ENCODE measurements around the gene CASP7.
"Not testable (repeated sequence)": the region's sequence is repeated elsewhere in the genome, so short reads cannot be mapped to it uniquely, and the experiment has no call there.

Gene CASP7

DNA sequence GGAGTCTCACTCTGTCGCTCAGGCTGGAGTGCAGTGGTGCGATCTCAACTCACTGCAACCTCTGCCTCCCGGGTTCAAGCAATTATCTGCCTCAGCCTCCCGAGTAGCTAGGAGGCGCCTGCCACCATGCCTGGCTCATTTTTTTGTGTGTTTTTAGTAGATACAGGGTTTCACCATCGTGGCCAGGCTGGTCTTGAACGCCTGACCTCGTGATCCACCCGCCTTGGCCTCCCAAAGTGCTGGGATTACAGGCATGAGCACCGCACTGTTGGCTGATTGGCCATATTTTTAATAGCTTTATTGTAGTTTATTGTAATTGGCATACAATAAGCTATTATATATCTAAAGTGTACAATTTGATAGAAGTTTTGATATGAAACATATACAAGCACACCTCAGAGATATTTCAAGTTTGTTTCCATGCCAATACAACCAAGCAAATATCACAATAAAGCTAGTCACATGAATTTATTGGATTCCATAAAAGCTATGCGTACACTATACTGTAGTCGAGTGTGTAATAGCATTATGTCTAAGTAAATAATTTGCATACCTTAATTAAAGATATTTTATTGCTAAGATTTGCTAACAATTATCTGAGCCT is 77.3 kb downstream of the CASP7 start:
- no peak for FAIRE-seq

DNA sequence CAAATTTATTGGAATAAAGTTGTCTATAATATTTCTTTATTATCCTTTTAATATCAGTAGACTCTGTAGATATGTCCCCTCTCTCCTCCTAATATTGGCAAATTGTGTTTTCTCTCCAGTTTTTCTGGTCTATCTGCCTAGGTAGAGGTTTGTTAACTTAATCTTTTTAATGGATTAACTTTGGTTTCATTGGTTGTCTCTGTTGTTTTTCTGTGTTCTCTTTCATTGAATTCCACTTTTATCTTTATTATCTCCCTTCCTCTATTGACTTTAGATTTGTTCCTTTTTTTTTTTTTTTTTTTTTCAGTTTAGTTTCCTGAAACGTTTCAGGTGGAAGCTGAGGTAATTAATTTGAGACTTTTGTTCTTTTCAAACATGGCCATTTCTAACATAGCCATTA is 82.4 kb downstream of the CASP7 start:
- no peak for FAIRE-seq

DNA sequence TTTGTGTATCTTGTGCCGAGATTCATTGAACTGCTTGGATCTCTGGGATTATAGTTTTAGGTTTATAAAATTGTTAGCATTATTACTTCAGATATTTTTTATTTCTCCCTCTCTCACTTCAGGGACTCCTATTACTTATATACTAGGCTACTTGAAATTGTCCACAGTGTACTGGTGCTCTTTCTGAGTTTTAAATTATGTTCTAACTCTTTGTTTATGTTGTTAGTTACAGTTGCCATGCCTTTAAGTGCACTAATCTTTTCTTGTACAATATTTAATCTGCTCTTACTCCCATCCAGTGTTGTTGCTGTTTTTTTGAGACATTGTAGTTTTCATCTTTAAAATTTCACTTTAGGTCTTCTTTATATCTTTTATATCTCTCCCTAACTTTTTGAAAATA is 84.9 kb downstream of the CASP7 start:
- no peak for FAIRE-seq

DNA sequence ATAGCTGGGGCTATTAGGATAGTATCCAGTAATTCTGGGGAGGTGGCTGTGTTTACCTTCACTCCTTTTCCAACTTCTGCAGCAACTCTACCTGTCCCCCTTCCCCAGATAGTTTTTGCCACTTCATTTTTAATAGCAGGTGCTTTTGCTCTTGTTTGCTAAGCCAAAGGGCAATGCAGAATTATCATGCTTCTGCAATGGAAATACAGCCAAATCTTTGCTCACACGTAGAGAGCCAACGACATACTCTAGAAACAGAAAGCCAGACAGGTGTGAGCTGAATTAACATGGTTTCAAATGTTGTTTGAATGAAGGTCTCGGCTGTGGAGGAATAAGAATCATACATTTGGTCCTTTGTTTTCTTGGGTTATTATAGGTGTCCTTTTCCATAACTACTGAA is 86.2 kb downstream of the CASP7 start:
- no peak for FAIRE-seq

DNA sequence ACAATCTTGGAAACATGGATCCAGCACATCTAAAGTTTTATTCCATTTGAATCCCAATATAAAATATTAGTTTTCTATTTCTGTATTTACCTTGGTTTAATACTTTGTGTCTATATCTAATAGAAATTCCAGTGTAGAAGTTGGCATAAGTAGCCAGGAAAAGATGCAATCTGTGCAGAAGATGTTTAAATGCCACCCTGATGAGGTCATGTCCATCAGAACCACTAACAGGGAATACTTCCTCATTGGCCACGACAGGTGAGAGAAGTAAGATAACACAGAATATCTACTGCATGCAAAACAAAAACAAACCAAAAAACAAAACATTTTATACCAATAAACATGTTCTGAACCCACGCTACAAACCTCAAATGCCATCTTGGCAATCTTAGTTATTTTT is 87.5 kb downstream of the CASP7 start:
- FAIRE-seq = no peak

DNA sequence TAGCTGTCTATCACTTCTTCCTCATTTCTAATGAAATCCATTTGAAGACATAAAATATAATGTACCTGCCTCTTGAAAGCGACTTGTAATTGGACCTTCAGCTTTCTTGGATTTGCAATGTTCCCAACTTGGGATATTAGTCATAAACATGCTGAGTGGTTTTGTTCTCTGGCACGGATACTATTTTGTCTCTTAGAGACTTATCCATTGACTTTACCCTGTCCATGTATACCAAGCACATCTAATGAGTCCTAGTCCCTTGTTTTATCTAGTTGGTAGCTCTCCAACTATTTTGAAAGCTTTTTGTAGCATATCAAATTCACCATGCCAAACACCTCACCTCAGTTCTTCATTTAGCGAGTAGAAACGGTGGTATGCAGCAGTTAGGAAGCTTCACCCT is 90.6 kb downstream of the CASP7 start:
- FAIRE-seq = no peak

DNA sequence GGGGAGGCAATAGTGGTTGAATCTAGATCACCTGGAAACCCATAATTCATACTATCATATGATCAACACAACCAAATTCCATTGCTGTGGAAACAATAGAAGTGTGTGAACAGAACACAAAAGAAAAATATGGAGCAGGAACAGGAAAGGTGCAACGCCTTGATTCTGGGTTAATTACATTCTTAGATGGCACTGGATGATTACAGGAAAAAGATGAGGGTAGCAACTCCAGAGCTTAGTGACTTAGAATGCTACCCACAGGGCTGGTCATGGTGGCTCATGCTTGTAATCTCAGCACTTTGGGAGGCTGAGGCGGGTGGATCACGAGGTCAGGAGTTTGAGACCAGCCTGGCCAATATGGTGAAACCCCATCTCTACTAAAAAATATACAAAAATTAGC is 91.4 kb downstream of the CASP7 start:
- not testable (repeated sequence) for FAIRE-seq

DNA sequence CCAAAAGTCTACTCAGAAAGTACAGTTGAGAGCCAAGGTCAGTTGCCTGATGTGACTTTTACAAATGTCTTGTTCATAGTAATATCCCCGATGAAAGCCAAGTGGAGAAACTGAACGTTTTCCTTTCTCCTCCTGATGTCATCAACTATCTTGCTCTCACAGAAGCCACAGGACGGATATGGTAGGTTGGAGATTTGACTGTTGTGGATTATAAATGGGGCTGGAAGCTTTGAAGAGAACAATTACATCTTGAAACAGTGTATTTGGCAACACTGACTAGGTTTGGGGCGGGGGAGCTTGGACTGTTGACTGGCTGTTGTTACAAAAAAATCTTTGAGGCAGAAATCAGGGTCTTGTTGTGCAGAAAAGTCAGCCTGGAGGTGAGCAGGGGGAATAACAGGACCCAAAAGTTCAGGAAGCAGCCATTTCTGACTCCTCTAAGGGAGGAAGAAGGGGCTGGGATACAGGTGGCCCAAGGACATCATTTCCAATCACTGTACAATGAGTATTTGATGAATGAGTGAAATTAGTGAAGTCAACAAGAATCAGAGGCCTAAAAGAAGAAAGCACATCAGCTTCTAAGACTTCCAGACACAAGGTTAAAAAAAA is 96.1 kb downstream of the CASP7 start:
- no peak for FAIRE-seq

DNA sequence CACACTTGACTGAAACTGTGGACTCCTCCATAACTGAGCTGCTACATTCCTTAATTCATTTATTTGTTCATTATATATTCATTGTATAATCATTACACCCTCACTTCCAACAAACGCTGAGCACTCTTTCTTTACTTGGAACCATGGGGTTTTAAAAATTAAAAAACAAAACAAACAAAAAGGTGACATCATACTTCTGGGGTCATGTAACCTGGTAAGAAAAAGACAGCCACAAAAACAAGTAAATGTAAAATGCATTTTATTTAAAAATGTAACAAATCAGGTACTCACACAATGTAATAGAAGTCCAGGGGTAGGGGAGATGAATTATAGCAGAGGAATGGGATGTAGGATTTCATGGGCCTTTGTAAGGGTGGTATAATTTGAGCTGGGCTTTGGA is 96.8 kb downstream of the CASP7 start:
- FAIRE-seq = no peak
